ENCODE data around the gene RUNX2. TPM values are rescaled to one million over a fixed set of nuclear protein-coding genes. Genes with fewer than 3 reads are reported as not detected.

Gene RUNX2
- total RNA-seq, 1 experiment from 2014 or later: 7.0 TPM

DNA sequence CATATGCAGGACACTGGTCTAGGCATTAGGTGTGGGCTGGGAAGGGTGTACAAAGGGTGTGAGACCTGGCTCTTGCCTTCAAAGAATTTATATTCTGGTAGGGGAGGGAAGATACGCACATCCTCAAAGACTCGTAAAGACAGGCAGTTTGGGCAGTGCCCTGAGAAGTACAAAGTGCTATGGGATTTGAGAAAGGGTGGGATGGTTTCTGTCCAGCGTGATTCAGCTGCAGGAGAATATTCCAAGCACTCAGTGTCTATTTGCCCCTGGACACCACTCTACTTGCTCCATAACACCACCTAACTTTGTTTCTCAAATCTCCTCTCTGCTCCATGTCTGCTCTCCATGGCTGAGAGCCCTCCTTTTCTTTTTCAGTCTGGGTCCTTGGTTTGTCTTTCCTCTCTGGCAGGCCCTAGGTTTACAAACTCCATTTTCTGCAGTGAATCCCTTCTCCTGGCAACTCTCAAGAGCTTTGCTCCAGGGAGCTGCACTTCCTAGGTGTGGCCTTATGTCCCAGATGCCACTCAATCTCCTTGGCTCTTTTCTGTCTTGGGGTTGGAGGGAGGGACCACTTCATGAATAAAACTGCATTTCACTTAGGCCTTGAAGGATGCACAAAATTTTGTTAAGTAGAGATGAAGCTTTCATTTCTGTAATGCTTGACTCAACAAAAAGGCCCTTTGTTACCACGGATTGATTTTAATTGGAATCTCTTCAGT, 377.2 kb downstream of the RUNX2 start:
- H3K4me3 ChIP-seq (ENCODE audit: low read depth in 2 of 2, low read length in 2 of 2): no peak overlapping the region

DNA sequence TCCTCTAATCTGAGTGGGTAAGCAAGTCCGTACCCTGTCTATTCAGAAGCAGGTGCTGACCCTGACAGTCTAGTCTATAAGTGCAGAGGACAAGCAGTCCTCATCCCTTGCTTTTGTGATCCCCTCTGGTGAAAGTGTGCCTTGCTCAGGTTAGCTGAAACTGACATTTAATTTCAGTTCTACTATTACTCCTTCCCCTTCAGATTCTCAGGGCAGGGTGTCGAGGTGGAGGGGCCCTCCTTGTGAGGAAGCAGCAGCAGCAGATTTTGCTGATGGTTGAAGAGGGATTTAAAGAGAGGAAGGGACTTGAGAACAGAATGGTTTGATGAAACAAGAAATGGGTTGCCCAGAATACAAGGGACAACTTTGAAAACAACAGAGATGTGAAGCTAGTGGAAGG, 378.2 kb downstream of the RUNX2 start:
- BruUV-seq (replicated peaks): no TSS peak
- in situ Hi-C loops (cut with HindIII; ENCODE audit: low pct_unique_long_range_greater_than_20kb, low sequenced_read_pairs): no loop called here

More for the DNA sequence above, 377.2 kb downstream of the RUNX2 start:
- DNase-seq (ENCODE audit: low read depth, low spot score): no peak
- POLR2A ChIA-PET: no interaction called here
- Histone ChIP-seq H3K36me3 (ENCODE audit: control insufficient read depth, insufficient read depth, low read length) (no peaks in the 10 kb centered on the region), H3K27me3 (ENCODE audit: control insufficient read depth, insufficient read depth, low read length) (no peaks in the 10 kb centered on the region), H3K4me1 (ENCODE audit: control insufficient read depth, insufficient read depth, low read length) (no peaks in the 10 kb centered on the region), H3K27ac (ENCODE audit: low read length) (no peak overlapping the region), H3K9me3 (ENCODE audit: control insufficient read depth, insufficient read depth, low read depth, low read length) (no peaks in the 10 kb centered on the region)
- BruUV-seq (replicated peaks): no TSS peak
- intact Hi-C loops (cut with micrococcal nuclease; ENCODE audit: unreplicated experiment) (no loop called here), in situ Hi-C loops (cut with HindIII; ENCODE audit: low pct_unique_long_range_greater_than_20kb, low sequenced_read_pairs) (no loop called here)
- no peak for TF ChIP-seq POLR2AphosphoS5 (IDR thresholded peaks at IDR 0.05; ENCODE audit: low read depth, low read length)
- no peak for TF ChIP-seq CTCF (IDR thresholded peaks at IDR 0.05)
- TF ChIP-seq TCF7L2 (IDR thresholded peaks at IDR 0.05; ENCODE audit: low read depth, low read length): no peak
- no peak for ATAC-seq
- CTCF ChIA-PET: no interaction called here

More for the DNA sequence above, 378.2 kb downstream of the RUNX2 start:
- Histone ChIP-seq H3K4me1 (ENCODE audit: control insufficient read depth, insufficient read depth, low read length) (no peaks in the 10 kb centered on the region), H3K27ac (ENCODE audit: low read length) (no peak overlapping the region), H3K4me3 (ENCODE audit: low read depth in 2 of 2, low read length in 2 of 2) (no peak overlapping the region), H3K36me3 (ENCODE audit: control insufficient read depth, insufficient read depth, low read length) (no peaks in the 10 kb centered on the region), H3K27me3 (ENCODE audit: control insufficient read depth, insufficient read depth, low read length) (no peaks in the 10 kb centered on the region), H3K9me3 (ENCODE audit: control insufficient read depth, insufficient read depth, low read depth, low read length) (no peaks in the 10 kb centered on the region)
- ChIA-PET CTCF (no interaction called here), POLR2A (no interaction called here)
- ATAC-seq: no peak
- DNase-seq (ENCODE audit: low read depth, low spot score): no peak
- no peak for TF ChIP-seq CTCF (IDR thresholded peaks at IDR 0.05)
- no peak for TF ChIP-seq SIN3A (IDR thresholded peaks at IDR 0.05; ENCODE audit: borderline replicate concordance, insufficient read depth, low read depth, low read length)
- TF ChIP-seq POLR2AphosphoS5 (IDR thresholded peaks at IDR 0.05; ENCODE audit: low read depth, low read length): no peak
- no peak for TF ChIP-seq REST (IDR thresholded peaks at IDR 0.05; ENCODE audit: insufficient read depth in 1 of 2, low read depth in 2 of 2, low read length in 1 of 2)
- no peak for TF ChIP-seq TCF7L2 (IDR thresholded peaks at IDR 0.05; ENCODE audit: low read depth, low read length)
- intact Hi-C loops (cut with micrococcal nuclease; ENCODE audit: unreplicated experiment): no loop called here
